GM21737 (cell line): Measurements from ENCODE around the gene STMN3.
"Not testable (repeated sequence)": the region's sequence is repeated elsewhere in the genome, so short reads cannot be mapped to it uniquely, and the experiment has no call there.

Experiments
- ATAC-seq: cut with Tn5 transposase; IDR thresholded peaks from one replicate; pipeline ENCODE4 v1.9.1; 2021; ENCODE audit warnings: mild to moderate bottlenecking, moderate library complexity; ENCODE audit not compliant: unreplicated experiment

The STMN3 gene

GRCh38 chr20:63678667-63679465 lies 25.6 kb upstream of the STMN3 start:
- no peak for ATAC-seq

- ATAC-seq: no peak
Observed at GRCh38 chr20:63678071-63678470, 24.8 kb upstream of the STMN3 start.

GRCh38 chr20:63675681-63676368 lies 22.6 kb upstream of the STMN3 start:
- ATAC-seq: no peak

GRCh38 chr20:63673951-63674350 lies 20.7 kb upstream of the STMN3 start:
- ATAC-seq: no peak

DNA sequence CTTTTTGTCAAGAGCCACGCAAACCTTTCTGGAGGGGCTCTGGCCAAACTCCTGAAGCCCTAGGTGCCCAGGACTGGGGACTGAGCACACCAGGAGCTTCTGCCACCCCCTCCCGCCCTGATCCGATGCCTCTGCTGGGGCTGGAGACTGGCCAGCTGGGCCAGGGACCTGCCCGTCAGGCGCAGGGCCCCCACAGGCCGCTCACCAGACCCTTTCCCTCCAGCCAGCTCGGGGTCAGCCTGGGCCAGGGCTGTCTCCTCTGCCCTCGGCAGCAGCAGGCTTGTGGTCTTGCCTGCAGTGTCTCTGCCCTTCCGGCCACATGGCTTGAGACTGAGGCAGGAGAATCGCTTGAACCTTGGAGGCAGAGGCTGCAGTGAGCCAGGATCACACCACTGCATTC lies 19.4 kb upstream of the STMN3 start:
- ATAC-seq: no peak

- not testable (repeated sequence) for ATAC-seq
Observed at GRCh38 chr20:63671695-63672094, 18.5 kb upstream of the STMN3 start.

DNA sequence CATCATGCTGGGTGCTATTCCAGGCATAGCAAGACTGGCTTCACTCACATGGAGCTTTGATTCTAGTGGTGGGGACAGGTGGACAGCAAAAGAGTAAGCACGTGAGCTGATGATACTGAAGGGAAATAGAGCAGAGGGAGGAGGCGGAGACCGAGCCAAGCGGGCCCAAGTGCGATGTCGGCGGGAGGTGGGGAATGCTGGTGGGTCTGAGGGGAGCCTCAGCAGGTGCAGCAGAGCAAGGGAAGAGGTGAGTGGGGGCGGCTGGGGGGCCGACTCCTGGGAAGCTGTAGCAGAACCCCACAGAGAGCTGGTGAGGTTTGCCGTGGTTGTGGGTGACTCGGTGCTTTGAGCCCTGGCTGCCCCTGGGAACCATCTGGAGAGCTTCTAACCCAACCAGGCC lies 15.1 kb upstream of the STMN3 start:
- no peak for ATAC-seq

- ATAC-seq: no peak
Observed at GRCh38 chr20:63667858-63668257, 14.6 kb upstream of the STMN3 start.

DNA sequence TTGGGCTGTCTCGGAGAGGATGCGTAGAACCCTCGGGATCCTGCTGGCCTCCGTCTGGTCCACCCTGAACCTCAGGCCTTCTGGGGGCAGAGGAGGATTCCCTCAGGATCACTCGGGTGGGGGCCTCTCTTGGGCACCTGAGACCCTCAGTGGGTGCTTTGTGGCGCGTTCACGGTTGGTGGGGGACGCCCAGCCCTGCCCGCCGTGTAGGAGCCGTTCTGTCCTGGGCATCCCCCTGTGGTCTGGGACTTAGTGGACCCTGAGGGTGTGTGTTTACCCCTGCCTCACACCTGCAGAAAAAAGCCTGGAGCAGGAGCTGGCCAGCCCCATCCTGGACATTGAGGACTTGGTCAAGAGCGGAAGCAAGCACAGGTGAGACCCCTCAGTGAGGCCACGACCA lies 12.5 kb upstream of the STMN3 start:
- ATAC-seq: no peak

- ATAC-seq: no peak
Observed at GRCh38 chr20:63664861-63665594, 11.8 kb upstream of the STMN3 start.

- no peak for ATAC-seq
Observed at GRCh38 chr20:63664143-63664851, 11.1 kb upstream of the STMN3 start.

- no peak for ATAC-seq
Observed at GRCh38 chr20:63663332-63664066, 10.3 kb upstream of the STMN3 start.

DNA sequence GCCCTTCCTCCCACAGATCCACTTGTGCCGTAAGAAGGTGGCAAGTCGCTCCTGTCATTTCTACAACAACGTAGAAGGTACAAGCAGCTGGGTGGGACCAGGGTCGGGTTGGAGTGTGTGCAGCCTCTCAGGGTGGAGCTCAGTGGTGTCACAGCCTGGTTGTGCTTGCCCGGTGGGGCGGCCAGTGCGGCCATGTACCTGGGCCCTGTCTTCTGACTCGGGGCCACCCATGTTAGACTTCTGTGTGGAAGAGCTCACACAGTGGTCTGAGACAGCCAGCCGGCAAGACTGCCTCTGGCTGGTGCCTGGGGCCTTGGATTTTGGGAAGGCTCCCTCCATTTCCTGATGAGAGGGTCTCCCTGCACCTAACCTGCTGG lies 9.6 kb upstream of the STMN3 start:
- ATAC-seq: no peak

- no peak for ATAC-seq
Observed at GRCh38 chr20:63661959-63662812, 9.0 kb upstream of the STMN3 start.

DNA sequence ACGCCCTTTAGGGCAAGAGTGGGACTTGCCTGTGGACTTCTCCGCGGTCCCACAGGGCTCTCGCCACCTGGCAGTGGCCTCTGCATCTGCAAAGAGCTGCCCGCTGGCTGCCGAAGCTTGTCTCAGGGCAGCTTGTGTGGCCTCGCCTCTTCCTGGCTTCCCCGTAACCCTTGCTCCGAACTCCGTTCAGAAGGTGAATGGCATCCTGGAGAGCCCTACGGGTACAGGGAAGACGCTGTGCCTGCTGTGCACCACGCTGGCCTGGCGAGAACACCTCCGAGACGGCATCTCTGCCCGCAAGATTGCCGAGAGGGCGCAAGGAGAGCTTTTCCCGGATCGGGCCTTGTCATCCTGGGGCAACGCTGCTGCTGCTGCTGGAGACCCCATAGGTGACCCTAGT lies 7.9 kb upstream of the STMN3 start:
- ATAC-seq: no peak

GRCh38 chr20:63660622-63661021 lies 7.4 kb upstream of the STMN3 start:
- no peak for ATAC-seq

DNA sequence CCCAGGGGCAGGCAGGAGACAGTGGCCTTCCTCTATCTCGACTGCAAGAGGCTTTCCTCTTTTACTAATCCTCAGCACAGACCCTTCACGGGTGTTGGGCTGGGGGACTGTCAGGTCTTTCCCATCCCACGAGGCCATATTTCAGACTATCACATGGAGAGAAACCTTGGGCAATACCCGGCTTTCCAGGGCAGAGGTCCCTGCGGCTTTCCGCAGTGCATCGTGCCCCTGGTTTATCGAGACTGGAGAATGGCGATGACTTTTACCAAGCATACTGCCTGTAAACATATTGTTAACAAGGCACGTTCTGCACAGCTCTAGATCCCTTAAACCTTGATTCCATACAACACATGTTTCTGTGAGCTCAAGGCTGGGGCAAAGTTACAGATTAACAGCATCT lies 7.0 kb upstream of the STMN3 start:
- ATAC-seq: not testable (repeated sequence)

- no peak for ATAC-seq
Observed at GRCh38 chr20:63659370-63659769, 6.1 kb upstream of the STMN3 start.

DNA sequence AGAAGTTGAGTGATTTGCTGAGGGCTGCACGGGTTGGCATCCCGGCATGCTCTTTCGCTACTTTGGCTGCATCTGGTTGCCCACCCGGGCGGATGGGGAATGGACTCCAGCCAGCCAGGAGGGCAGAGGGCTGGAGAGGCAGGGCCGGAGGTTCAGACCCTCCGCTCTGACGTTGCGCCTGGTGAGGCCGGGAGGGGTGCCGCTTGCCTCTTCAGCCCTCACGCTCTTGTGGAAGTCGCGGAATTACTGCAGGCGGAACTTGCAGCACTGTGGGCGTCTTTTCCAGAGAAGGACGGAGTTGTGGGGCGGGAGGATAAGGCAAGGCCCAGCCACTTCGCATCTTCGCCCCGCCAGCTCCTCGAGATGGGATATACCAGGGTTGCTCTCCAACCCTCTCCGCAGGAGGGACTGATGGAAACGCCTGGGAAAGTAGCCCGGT lies 5.5 kb upstream of the STMN3 start:
- peak; percentile 9 for ATAC-seq
